GM12878 (cell line): ENCODE data around the gene SPINT4.
"Not testable (repeated sequence)": the region's sequence is repeated elsewhere in the genome, so short reads cannot be mapped to it uniquely, and the experiment has no call there.

Experiments used
- BACH1 ChIP-seq: fragments of 450-650 bp; IDR thresholded peaks from 2 replicates; pipeline ENCODE4 v1.6.1; 2017; ENCODE audit warnings: mild to moderate bottlenecking, borderline replicate concordance
- DPF2 ChIP-seq: fragments of 450-650 bp; IDR thresholded peaks from 2 replicates; pipeline ENCODE4 v1.6.1; 2017; ENCODE audit warnings: mild to moderate bottlenecking
- JUND ChIP-seq: IDR thresholded peaks from 2 replicates; pipeline ENCODE4 v1.6.1; 2012; ENCODE audit warnings: low read depth, mild to moderate bottlenecking, low read length, improper control_type of control experiment, moderate library complexity
- MXI1 ChIP-seq: fragments of 150-350 bp; IDR thresholded peaks from 2 replicates; pipeline ENCODE4 v1.6.1; 2011; ENCODE audit warnings: low read depth, mild to moderate bottlenecking, inconsistent platforms, low read length, improper control_type of control experiment
- POLR2AphosphoS5 ChIP-seq: IDR thresholded peaks from 2 replicates; pipeline ENCODE4 v1.6.1; 2011; ENCODE audit warnings: mild to moderate bottlenecking, low read length, inconsistent platforms
- RAD21 ChIP-seq: IDR thresholded peaks from 2 replicates; pipeline ENCODE4 v1.6.1; 2011; ENCODE audit warnings: mild to moderate bottlenecking, low read depth, low read length, moderate library complexity; ENCODE audit not compliant: insufficient read depth
- ZNF274 ChIP-seq: IDR thresholded peaks from one replicate; pipeline ENCODE4 v1.8.0; 2011; ENCODE audit not compliant: insufficient read length, insufficient read depth
- TF ChIP-seq, protein P1 (sequence below): fragments of 450-650 bp; IDR thresholded peaks from 2 replicates; pipeline ENCODE4 v1.6.1; 2014; ENCODE audit warnings: mild to moderate bottlenecking
- TF ChIP-seq, protein P2 (sequence below), 3 experiments: IDR thresholded peaks in 2 of 3; conservative IDR thresholded peaks in 1 of 3; 2 replicates each; pipeline ENCODE4 v1.5.1; 2011; ENCODE audit warnings: low read depth in 3 of 3, low read length in 3 of 3, mild to moderate bottlenecking in 3 of 3, control low read depth in 2 of 3, moderate library complexity in 2 of 3, inconsistent platforms in 1 of 3, mixed read lengths in 1 of 3; ENCODE audit not compliant: control insufficient read depth in 2 of 3, insufficient read depth in 1 of 3; ENCODE audit errors: extremely low read depth in 1 of 3
- TF ChIP-seq, protein P3 (sequence below): IDR thresholded peaks from 2 replicates; pipeline ENCODE4 v1.6.1; 2012; ENCODE audit warnings: low read depth, low read length, improper control_type of control experiment
- TF ChIP-seq, protein P4 (sequence below): IDR thresholded peaks from 2 replicates; pipeline ENCODE4 v1.6.1; 2011; ENCODE audit warnings: borderline replicate concordance, low read depth, mild to moderate bottlenecking, moderate library complexity, mixed read lengths, low read length; ENCODE audit not compliant: insufficient read depth; ENCODE audit errors: extremely low read length
- TF ChIP-seq, protein P5 (sequence below): fragments of 450-650 bp; IDR thresholded peaks from 2 replicates; pipeline ENCODE4 v1.6.1; 2016; ENCODE audit warnings: mild to moderate bottlenecking, moderate library complexity, borderline replicate concordance

DNA sequence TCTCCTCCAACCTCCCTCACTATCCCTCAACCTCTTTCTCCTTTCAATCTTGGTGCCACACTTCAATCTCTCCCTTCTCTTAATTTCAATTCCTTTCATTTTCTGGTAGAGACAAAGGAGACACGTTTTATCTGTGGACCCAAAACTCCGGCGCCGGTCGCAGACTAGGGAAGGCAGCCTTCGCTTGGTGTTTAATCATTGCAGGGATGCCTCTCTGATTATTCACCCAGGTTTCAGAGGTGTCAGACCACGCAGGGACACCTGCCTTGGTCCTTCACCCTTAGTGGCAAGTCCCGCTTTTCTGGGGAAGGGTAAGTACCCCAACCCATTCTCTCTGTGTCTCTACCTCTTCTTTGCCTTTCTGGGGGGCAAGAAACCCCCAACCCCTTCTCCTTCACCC lies 37.8 kb downstream of the SPINT4 start:
- TF ChIP-seq, protein P1, sequence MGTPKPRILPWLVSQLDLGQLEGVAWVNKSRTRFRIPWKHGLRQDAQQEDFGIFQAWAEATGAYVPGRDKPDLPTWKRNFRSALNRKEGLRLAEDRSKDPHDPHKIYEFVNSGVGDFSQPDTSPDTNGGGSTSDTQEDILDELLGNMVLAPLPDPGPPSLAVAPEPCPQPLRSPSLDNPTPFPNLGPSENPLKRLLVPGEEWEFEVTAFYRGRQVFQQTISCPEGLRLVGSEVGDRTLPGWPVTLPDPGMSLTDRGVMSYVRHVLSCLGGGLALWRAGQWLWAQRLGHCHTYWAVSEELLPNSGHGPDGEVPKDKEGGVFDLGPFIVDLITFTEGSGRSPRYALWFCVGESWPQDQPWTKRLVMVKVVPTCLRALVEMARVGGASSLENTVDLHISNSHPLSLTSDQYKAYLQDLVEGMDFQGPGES, result not testable (repeated sequence)
- TF ChIP-seq, protein P2, sequence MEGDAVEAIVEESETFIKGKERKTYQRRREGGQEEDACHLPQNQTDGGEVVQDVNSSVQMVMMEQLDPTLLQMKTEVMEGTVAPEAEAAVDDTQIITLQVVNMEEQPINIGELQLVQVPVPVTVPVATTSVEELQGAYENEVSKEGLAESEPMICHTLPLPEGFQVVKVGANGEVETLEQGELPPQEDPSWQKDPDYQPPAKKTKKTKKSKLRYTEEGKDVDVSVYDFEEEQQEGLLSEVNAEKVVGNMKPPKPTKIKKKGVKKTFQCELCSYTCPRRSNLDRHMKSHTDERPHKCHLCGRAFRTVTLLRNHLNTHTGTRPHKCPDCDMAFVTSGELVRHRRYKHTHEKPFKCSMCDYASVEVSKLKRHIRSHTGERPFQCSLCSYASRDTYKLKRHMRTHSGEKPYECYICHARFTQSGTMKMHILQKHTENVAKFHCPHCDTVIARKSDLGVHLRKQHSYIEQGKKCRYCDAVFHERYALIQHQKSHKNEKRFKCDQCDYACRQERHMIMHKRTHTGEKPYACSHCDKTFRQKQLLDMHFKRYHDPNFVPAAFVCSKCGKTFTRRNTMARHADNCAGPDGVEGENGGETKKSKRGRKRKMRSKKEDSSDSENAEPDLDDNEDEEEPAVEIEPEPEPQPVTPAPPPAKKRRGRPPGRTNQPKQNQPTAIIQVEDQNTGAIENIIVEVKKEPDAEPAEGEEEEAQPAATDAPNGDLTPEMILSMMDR (IDR thresholded peaks at IDR 0.05 in 2 of 3, conservative IDR thresholded peaks at IDR 0.05 in 1 of 3; ENCODE audit: control insufficient read depth in 2 of 3, extremely low read depth in 1 of 3, insufficient read depth in 1 of 3, low read depth in 3 of 3, low read length in 3 of 3), result not testable (repeated sequence)
- TF ChIP-seq MXI1, DPF2, RAD21, BACH1, JUND, ZNF274, POLR2AphosphoS5: not testable (repeated sequence)
- TF ChIP-seq, protein P3, sequence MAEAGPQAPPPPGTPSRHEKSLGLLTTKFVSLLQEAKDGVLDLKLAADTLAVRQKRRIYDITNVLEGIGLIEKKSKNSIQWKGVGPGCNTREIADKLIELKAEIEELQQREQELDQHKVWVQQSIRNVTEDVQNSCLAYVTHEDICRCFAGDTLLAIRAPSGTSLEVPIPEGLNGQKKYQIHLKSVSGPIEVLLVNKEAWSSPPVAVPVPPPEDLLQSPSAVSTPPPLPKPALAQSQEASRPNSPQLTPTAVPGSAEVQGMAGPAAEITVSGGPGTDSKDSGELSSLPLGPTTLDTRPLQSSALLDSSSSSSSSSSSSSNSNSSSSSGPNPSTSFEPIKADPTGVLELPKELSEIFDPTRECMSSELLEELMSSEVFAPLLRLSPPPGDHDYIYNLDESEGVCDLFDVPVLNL, result not testable (repeated sequence)
- TF ChIP-seq, protein P4, sequence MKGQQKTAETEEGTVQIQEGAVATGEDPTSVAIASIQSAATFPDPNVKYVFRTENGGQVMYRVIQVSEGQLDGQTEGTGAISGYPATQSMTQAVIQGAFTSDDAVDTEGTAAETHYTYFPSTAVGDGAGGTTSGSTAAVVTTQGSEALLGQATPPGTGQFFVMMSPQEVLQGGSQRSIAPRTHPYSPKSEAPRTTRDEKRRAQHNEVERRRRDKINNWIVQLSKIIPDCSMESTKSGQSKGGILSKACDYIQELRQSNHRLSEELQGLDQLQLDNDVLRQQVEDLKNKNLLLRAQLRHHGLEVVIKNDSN, result not testable (repeated sequence)
- TF ChIP-seq, protein P5, sequence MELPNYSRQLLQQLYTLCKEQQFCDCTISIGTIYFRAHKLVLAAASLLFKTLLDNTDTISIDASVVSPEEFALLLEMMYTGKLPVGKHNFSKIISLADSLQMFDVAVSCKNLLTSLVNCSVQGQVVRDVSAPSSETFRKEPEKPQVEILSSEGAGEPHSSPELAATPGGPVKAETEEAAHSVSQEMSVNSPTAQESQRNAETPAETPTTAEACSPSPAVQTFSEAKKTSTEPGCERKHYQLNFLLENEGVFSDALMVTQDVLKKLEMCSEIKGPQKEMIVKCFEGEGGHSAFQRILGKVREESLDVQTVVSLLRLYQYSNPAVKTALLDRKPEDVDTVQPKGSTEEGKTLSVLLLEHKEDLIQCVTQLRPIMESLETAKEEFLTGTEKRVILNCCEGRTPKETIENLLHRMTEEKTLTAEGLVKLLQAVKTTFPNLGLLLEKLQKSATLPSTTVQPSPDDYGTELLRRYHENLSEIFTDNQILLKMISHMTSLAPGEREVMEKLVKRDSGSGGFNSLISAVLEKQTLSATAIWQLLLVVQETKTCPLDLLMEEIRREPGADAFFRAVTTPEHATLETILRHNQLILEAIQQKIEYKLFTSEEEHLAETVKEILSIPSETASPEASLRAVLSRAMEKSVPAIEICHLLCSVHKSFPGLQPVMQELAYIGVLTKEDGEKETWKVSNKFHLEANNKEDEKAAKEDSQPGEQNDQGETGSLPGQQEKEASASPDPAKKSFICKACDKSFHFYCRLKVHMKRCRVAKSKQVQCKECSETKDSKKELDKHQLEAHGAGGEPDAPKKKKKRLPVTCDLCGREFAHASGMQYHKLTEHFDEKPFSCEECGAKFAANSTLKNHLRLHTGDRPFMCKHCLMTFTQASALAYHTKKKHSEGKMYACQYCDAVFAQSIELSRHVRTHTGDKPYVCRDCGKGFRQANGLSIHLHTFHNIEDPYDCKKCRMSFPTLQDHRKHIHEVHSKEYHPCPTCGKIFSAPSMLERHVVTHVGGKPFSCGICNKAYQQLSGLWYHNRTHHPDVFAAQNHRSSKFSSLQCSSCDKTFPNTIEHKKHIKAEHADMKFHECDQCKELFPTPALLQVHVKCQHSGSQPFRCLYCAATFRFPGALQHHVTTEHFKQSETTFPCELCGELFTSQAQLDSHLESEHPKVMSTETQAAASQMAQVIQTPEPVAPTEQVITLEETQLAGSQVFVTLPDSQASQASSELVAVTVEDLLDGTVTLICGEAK, result not testable (repeated sequence)
